Posterior cingulate gyrus (tissue), 11 donors: ENCODE measurements around the gene TRPV5.

Experiments used
- DNase-seq, 10 donors: peaks; one replicate each; pipeline versions ENCODE4 v3.0.0 to v3.0.0-alpha.2; 2020 to 2021; ENCODE audit warnings: mixed read lengths in 3 of 10
- intact Hi-C: fragments of 100-400 bp; cut with DNase I; formaldehyde crosslinking; loops from one replicate; pipeline ENCODE4 v1.15.1; 2023

Gene TRPV5

DNA sequence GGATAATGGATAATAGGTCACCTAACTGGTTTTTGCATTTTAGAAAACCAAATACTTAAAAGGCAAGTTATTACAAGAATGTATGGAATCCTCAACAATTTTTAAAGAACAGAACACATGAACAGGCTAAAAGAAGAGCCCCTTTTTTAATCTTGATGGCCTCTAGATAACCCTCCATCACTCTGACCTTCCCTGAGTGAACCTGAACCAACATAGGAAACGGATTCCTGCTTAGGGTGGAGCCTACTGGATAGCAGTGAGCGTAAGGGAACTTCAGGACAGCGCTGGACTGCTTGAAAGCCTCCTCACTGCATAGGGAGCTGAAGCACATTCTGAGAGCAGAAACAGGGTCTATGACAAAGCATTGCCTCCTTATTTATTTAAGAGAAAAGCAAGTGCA lies 20.5 kb downstream of the TRPV5 start:
- no peak for DNase-seq
- intact Hi-C loops = no loop called here

DNA sequence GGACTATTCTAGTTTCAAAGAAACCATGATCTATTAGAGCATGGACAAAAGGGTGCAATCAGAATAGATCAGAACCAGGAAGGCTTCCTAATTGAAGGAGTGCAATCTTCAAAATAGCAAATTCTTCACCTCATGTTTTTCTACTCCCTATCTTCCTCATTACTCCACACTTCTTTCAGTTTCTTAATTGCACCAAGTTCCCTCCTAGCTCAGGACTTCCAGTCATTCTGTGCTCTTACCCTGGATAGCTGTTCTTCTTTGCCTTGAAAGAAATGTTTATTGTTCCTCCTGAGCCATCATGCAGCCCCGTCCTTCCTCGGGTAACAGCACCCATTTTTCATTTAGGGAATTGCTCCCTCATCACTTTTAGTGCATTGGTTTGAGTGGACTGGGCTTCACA lies 23.1 kb downstream of the TRPV5 start:
- intact Hi-C loops = no loop called here
- DNase-seq = no peak

DNA sequence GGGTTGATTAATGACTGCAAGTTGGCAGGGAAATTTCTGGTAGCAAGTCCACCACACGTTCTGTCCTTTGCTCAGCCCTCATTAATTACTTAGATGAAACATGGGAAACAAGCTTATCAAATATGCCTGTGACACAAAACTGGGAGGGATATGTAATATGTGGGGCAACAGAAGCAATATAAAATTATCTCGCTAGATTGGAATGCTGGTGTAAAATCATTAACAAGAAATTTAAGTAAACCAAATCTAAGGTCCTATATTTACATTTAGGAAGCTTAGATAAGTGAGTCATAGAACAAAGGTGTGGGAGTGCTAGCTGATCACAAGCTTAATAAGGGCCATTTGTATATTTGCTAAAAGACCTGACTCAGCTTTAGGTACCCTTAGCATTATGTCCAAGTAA lies 23.5 kb downstream of the TRPV5 start:
- intact Hi-C loops = no loop called here
- DNase-seq = no peak

DNA sequence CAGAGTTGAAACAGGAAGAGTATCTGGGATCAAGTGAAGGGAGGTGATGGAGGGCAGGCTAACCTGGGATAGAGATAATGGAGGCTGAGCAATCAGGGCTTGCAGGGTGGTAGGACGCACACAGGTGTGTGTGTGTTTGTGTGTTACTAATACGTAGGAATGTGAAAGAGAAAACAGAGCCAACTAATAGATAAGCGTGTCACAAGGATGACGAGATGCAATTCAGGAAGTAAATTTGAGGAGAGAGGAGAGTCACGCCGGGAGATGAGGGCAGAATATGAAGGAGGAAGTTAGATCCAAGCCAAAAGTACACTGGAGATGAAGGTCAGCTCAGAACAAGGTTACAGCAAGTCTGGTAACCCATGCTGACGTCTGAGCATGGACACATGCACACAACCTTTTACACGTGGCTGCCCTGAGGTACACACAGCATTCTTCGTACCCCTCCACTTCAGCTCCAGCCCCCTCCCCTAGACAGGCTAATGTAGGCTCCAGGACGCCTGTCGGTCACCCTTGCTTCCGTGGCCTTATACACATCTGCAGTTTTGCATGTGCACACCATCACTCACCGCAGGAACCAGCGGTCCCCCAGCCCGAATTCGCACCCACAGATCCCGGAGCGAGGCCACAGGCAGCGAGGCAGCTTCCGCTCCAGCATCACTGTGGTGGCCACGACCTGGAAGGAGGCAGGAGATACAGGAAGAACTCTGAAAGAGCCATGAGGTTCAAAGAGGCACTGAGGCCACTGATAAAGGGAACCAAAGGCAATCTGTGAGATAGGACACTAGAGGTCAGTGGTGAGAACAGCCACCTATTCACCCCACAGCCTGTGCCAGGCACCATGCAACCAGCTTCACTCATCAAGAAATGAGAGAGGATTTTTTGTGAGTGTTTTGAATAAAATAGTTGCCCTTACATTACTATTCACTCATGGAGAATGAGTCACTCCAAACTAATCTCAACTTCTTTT lies 24.3 kb downstream of the TRPV5 start:
- DNase-seq = no peak
- intact Hi-C loops = no loop called here

DNA sequence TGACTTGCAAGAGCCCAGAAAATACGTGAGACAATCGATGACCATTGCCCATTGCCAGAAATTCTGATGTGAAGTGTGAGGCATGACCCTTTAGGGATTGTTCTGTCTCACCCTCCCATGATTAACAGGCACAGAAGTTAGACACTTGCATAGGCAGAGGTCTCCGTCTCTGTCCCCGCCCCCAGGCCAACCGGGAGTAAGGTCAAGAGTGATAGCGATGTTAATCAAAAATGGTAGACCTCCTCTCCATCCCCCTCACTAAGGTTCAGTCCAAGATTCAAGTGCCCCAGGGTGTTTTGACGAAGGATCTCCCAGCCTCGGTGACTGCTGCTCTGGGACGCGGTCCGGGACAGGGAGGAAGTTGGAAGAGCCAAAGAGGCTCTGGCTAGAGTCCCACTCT lies 25.3 kb downstream of the TRPV5 start:
- no peak for DNase-seq
- intact Hi-C loops = no loop called here

DNA sequence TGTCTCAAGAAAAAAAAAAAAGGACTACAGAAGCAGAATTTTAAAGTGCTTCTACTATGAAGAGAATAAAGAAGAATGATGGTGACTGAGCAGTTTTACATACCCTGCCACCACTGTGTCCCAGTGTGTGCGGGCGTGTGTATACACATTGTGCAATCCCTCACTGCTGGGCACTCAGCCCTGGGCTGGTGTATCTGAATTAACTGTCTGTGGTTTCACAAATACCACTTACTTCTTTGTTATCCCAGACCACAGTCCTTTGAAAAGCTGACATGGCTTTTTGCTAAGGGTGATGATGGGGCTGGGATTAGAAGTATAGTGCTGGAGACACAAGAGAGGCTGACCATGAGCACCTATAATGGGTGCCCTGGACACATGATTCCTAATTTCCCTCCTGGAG lies 26.9 kb downstream of the TRPV5 start:
- no peak for DNase-seq
- intact Hi-C loops = no loop called here

DNA sequence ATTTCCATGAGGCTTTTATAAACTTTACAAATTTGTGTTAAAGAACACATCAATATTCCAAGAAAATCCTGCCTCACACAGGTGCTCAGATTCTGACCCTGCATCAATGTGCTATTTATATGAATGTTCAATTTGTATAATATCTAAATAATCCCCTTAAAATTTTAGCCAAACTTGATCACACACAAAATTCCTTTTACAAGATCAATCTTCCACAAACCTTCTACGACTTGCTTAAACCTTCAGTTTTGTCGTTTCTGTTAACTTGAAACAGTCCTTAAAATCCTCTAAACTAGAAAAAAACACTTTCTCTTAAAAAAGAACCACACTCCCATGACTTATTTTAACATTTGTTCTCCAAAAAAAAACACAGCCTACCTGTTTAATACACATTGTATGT lies 27.8 kb downstream of the TRPV5 start:
- intact Hi-C loops = no loop called here
- DNase-seq = no peak

DNA sequence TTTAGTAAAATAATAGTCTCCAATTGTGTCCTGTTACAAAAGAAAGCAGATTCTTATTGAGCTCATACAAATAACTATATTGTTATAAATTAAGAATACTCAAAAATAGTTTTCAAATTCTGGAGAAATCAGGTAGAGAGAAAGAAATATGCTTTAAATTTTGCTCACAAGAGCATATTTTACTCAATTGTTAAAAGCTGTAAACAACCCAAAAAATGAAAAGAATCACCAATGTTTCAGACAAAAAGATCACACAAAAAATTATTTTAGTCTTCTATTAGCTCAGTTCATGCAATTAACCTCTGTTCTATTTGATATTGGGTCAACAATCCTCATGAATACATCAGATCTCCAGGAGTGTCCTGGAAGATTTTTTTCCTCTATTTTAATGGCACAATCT lies 29.4 kb downstream of the TRPV5 start:
- intact Hi-C loops = no loop called here
- DNase-seq = no peak

DNA sequence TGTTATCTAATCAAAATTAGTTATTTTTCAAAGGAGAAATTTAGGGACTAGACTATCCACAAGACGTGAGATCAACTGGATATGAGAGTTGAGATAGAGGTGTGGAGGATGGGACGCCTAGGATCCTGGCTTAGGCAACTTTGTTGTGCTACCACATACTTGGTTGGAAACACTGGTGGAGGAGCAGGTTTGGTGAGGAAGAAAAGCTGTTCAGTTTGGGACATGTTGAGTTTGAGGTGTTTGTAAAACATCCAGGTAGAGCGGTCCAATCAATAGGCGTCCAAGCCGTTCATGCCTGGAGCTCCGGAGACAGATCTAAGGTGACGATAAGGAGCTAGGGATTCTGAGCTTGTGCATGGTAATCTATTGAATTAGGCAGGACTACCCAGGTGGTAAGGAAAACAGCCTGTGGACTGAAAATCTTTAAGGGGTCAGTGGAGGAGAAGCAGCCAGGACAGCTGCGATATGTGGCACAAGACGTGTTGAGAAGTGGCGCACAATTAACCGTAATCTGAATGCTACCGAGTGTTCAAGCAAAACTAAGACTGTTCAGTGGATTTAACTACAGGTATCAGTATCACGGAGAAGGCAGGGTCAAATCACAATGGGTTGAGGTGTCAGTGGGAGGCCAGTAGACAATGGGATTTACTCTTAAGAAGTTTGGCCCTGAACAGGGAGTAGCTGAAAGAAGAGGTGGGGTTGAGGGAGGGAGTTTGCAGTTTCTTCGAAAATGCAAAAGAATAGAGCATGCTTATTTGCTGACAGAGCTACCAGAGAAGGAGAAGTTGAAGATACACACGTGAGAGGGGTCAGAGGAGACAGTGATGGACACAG lies 31.9 kb downstream of the TRPV5 start:
- intact Hi-C loops = no loop called here
- no peak for DNase-seq

DNA sequence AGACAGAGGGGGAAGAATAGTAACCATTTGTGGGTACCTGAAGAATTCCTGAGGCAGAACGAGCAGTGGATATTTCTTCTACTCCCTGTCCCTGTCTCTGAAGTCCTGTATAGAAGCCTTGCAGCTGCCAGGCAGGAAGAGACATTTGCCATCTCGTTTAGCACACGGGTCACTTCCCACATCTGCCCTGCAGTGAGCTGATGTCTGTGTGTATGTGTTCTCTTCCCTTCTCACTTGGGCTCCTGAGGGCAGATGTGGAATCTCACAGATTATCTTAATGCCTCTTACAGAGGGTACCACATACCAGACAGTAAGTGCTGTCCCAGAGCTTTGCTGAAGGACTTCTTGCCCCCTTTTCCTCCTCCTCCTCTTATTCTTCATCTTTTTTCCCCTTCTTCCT lies 33.9 kb downstream of the TRPV5 start:
- intact Hi-C loops = no loop called here

DNA sequence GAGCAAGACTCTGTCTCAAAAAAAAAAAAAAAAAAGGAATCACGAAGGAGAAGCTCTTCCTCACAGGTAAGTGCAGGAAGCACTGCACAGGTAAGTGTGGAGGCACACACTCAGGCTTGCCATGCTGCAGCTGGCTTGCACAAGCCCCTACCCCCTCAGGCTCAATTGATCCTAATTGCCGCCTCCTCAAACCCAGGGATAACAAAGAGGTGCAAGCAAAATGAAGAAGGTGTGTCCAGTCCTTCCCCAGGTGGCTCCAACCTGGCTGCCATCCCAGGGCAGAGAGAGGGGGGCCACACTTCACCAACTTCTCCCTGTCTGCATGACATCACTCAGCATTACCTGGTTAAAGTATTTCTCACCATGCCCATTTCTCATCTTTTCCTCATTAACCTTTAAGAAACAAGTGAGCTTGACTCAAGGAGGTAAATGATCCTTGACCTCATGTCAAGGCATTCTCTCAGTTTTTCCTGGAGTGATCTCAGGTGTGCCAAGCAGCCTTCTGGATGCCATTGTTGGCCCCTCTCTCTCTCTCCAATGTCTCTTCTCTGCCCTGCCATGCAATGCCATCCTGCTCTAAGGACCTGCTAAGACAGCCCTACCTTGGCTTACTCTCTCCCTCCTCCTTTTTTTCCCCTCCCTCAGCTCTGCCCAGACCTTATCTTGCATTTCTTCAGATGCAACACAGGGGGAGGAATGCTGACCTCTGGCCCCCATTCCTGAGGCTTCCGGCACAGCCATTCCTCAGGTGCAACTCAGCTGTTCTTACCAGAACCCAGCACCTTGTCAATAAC lies 35.0 kb downstream of the TRPV5 start:
- DNase-seq = no peak

More for the DNA sequence above, 33.9 kb downstream of the TRPV5 start:
- no peak for DNase-seq

DNA sequence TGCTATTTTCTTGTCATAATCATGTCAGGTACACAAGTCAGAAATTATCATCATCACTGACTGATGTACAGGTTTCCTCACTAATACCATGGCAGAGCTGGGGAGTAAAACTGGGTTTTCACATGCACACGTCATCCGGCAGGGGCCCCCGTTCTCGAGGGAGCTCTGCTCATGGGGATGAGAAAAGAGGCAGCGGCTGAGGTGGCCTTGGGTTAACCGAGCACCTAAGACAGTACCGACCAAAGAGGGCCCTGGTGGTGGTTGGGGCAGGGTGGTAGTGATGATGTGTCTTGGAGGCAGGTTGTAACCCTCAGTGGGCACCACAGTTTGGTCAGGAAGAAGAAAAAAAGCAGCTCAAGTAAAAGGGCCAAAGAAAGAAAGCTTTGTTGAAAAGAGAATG lies 35.9 kb downstream of the TRPV5 start:
- intact Hi-C loops = no loop called here
- no peak for DNase-seq

More for the DNA sequence above, 35.0 kb downstream of the TRPV5 start:
- intact Hi-C loops = no loop called here

DNA sequence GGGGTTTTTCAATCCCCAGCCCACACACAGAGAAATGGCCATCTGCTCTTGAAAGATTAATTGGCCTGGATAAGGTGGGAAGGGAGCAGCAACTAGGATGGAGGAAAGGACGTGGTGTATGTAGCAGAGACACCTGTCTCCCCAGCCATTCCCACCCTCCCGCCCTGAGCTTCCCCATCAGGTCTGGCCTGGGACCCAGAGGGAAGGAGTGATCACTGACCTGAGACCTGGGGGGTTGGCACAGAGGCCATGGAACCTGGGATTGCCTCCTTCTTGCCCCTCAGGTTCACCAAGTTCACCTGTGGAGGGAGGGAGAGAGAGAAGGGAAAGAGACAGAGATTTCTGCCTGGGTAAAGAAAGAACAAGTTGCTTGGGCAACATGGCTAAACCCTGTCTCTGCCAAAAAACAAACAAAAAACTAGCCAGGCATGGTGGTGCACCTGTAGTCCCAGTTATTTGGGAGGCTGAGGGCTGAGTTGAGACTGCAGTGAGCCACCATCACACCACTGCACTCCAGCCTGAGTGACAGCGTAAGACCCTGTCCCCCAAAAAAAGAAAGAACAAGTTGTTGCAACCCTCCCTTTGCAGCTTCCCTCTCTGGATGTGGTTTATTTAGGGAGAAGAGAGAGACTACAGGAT lies 36.7 kb downstream of the TRPV5 start:
- no peak for DNase-seq
- intact Hi-C loops = no loop called here

DNA sequence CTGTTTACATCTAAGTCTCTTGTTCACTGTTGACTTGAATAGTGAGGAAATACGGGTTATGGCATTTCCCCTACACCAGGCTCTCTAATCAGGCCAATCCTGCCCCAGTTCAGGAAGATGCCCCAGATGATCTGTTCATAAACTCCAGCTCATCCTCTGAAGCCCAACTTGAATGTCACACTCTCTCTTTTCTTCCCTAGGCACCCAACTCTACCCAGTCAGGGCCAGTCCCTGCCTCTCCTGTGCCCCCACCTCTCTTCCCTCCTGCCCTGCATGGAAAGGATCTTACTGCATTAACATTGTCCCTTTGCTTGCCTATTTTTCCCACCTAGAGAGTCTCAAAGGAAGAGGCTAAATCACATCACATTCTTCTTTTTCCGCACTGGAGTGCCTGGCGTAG lies 37.4 kb downstream of the TRPV5 start:
- intact Hi-C loops = no loop called here
- no peak for DNase-seq

DNA sequence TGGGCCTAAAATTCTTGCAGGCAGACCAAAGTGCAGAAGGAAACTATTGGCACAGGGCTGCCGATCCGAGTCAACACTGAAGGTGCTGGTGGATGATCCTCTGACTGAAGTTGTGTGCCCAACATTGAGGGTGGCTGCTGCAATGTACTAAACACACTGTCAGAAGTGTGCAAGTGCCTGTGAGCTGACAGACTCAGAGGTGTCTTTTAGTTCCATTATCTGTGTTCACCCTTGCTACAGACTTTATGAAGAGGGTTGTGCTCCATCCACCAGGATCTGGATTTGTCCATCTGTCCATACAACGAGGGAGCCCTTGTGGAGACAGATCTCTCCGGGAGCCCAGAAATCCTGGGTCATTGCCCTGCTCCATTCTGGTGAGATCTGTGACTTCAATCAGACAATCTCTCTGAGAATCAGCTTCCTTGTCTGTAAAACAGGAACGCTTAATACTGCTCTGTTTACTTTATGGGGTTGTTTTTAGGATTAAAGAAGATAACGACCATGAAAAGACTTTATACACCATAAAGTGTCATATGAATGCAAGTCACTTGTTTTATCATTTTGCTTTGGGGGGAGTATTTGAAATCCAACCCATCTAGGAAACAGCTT lies 38.5 kb downstream of the TRPV5 start:
- no peak for DNase-seq

DNA sequence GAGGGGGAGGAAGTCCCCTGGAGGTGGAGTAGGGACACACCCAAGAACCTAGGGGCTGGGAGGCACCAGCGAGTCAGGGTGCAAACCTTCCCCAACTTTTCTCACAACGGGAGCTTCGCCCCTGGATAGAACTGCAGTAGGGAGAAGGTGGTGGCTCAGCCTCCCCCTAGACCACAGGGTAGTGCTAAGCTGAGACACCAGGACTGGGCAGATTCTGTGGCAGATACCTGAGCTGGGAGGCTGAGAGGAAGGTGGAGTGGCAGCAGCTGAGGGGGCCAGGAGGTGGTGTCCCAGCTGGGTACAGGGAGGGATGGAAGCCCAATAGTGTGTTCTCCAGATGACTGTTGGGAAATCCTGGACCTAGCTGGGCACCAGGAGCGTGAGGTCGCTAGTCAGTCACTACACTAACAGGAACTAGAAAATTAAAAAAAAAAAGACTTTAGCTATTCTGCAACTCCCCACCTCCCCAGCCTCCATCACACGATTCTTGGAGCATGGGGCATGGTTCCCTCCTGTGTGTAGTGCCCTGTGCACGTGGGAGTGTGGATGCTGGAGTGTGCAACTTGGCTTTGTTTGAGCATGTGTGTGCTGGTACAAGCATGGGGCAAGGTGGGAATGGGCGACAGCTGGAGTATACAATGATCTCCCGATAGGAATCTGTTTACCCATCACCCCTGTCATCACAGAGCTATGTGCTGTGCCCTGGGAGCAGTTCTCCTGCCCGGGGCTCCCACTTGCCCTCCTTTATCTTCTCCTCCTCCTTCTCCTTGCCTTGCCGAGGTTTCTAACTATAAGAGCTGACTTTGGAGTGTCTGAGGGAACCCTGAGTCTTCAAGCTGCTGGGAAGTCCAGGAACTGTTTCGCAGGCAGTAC lies 39.2 kb downstream of the TRPV5 start:
- intact Hi-C loops = no loop called here
- DNase-seq = peak in 1 of 10 donors; percentile 41

More for the DNA sequence above, 38.5 kb downstream of the TRPV5 start:
- intact Hi-C loops = no loop called here

DNA sequence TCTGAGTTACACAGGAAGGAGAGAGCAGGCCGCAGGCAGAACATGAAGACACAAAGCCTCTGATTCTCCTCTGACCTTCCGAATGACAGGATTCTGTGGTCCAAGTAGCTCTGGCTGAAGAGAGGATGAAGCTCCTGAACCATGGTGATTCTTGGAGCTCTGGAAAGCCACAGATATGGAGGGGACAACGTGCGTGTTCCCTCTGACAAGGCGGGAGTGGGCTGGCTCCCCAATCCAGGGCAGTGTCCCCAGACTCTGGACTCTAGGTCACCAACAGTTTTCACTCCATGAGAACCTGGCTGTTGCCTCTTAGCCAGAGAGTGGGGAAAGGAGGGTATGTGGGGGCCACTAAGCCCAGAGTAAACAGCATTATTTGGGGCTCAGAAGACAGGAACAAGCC lies 40.6 kb downstream of the TRPV5 start:
- no peak for DNase-seq
- intact Hi-C loops = no loop called here

DNA sequence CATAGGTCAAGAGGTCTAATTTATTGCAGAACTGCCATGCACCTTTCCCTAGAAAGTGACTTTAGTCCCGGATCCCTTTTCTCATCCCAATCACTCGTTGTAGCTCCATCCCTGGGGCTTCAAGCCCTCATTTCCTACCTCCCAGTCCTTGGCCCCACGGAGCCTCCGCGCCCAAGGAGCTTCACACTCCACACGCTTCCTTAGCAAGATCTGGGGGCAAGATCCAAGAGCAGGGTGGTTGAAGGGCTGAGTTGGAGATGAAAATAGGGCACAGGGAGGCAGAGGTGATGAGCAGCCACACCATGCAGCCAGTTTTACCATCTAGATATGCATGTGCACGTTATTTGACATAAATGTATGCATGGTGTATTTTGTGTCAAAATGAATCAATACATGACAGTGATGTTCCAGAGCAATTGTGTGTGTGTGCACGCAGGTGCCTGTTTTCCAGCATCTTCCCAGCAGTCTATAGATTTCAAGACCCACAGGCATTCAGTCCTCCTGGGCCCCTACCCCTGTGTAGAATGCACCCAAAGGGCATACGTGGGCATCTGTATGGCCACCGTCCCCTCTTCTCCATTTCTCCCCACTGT lies 42.0 kb downstream of the TRPV5 start:
- intact Hi-C loops = no loop called here
- peak in 1 of 10 donors; percentile 49 for DNase-seq
